GM06990 (cell line): Measurements from ENCODE around the gene RSPH9.

ENCODE experiments used
- DNase-seq: peaks from one replicate; pipeline ENCODE4 v3.0.0-alpha.2; 2011; ENCODE audit not compliant: insufficient read length; ENCODE audit errors: extremely low read depth
- H3K27me3 ChIP-seq: replicated peaks from 2 replicates; pipeline ENCODE4 v1.6.0; 2011; ENCODE audit warnings: low read length; ENCODE audit not compliant: control insufficient read depth, insufficient read depth
- H3K36me3 ChIP-seq: 2 replicates; pipeline ENCODE4 v1.5.1; 2011; ENCODE audit warnings: low read length; ENCODE audit not compliant: control insufficient read depth, insufficient read depth
- H3K4me3 ChIP-seq: replicated peaks from 2 replicates; pipeline ENCODE4 v1.5.1; 2011; ENCODE audit warnings: low read depth, mild to moderate bottlenecking, control low read depth, low read length
- TF ChIP-seq, protein P1 (sequence below): IDR thresholded peaks from 2 replicates; pipeline ENCODE4 v1.5.1; 2011; ENCODE audit warnings: low read length, control low read depth, mild to moderate bottlenecking, inconsistent platforms; ENCODE audit not compliant: insufficient read depth, poor library complexity, severe bottlenecking

Gene RSPH9

DNA sequence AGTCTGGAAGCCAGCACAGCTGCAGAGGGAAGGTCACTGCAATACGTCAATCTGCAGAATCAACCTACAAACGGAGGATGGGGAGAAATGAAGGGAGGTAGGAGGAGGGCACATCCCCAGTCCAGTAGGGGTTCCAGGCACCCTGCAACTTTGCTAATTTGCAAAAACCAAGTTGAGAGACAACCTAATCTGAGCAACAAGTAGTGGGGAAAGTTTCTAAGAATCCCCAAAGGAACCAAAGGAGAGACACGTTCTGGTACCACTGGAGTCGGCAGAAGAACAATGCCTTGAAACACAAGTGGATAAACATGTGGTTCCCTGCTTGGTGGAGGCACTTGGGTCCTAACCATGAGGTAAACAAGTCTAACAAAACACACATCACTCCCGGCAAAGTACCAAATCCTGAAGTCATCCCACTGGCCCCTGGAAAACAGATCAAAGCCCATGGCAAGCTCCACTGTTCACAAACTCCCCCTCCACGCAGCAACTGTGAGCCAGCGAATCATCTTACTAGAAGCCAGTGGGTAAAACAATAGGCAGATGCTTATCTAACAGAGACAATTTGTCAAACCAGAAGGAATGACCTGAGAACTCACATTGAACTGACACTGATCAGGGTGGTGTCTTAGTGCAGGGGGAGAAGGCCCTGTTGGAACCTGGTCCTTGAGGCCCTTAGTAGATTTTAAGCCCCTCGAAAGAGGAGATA lies 38.0 kb downstream of the RSPH9 start:
- Histone ChIP-seq H3K4me3 (no peak overlapping the region), H3K27me3 (no peaks in the 10 kb centered on the region), H3K36me3 (peaks cover 24% of the 10 kb centered on the region)
- no peak for DNase-seq
- TF ChIP-seq, protein P1, sequence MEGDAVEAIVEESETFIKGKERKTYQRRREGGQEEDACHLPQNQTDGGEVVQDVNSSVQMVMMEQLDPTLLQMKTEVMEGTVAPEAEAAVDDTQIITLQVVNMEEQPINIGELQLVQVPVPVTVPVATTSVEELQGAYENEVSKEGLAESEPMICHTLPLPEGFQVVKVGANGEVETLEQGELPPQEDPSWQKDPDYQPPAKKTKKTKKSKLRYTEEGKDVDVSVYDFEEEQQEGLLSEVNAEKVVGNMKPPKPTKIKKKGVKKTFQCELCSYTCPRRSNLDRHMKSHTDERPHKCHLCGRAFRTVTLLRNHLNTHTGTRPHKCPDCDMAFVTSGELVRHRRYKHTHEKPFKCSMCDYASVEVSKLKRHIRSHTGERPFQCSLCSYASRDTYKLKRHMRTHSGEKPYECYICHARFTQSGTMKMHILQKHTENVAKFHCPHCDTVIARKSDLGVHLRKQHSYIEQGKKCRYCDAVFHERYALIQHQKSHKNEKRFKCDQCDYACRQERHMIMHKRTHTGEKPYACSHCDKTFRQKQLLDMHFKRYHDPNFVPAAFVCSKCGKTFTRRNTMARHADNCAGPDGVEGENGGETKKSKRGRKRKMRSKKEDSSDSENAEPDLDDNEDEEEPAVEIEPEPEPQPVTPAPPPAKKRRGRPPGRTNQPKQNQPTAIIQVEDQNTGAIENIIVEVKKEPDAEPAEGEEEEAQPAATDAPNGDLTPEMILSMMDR: no peak

DNA sequence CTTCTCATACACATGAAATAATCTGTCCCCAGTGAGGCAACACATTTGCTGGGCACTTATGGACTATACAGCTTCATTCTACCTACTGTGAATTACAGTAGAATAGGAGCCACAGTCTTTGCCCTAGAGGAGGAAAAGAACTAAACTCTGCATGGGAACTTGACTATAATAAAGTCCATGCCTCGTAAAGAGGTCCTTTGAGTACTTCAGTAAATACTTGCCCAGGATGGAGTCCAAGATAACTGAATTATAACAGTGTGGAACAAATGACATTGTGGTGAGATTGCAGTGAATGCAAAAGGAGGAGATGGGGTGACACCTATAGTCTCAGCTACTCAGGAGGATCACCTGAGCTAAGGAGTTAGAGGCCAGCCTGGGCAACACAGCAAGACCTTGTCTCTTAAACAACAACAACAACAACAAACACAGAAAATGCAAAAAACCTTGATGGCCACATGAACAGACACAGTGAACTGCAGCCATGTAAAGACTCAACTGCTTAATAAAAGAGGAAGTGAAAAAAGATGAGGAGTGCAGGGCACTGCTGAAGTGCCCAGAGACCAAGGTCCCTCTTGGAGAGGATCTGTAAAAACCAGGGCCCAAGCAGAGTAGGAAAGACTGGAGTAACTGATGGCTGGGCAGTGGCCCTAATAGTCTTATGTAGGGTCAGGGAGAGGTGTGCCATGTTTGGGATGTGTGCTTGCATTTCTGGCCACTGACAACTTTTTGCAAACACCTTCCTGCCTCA lies 39.0 kb downstream of the RSPH9 start:
- Histone ChIP-seq H3K27me3 (no peaks in the 10 kb centered on the region), H3K4me3 (no peak overlapping the region), H3K36me3 (peaks cover 17% of the 10 kb centered on the region)
- DNase-seq: no peak
- TF ChIP-seq, protein P1: no peak

DNA sequence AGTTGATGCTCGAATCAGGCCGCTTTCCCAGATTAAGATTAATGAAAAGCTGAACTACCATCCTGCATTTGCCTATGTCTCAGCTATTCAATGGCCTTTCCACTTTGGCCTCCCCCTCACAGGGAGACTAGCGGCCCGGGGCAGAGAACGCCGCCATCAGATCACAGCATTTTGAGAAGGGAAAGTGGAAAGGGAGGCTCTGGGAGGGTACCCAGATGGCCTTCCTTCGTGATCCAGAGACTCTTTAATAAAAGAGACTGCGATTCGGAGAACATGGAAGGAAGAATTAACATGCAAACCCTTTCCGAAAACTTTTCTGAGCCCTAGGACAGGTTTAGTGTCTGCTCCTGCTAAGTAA lies 42.2 kb downstream of the RSPH9 start:
- DNase-seq: no peak
- TF ChIP-seq, protein P1: no peak
- H3K4me3 ChIP-seq: peak overlapping the region; percentile 98
- peaks cover 6% of the 10 kb centered on the region for H3K36me3 ChIP-seq
- H3K27me3 ChIP-seq: no peaks in the 10 kb centered on the region

- TF ChIP-seq, protein P1: no peak
- DNase-seq: peak; percentile 85
- no peaks in the 10 kb centered on the region for H3K27me3 ChIP-seq
- peaks cover 2% of the 10 kb centered on the region for H3K36me3 ChIP-seq
- H3K4me3 ChIP-seq: peak within 1 kb of the TSS; percentile 98
These were observed 42.9 kb downstream of the RSPH9 start, which contains the start of gene MRPS18A for GRCh38 chr6:43687437-43688347. MRPS18A (minus strand) TSS chr6:43687791; CDS start chr6:43687779, 12 bp downstream.

DNA sequence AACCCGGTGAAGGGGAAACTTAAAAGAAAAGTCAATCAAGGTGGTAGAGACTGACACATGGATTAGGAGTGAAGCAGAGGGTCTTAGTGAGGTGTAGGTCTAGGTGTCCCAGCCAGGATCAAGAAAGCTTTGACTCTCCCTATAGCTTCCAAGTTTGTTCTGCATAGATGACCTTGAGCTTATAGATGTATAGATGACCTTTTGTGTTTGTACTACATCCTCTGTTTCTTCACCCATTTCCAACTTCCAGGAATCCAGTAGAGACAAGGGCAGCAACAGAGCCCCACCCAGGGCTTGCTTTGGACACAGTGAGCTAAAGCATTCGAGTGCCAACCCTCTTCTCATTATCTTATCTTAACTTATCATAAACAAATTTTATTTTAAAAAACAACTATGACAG lies 44.6 kb downstream of the RSPH9 start:
- H3K4me3 ChIP-seq: no peak overlapping the region
- no peaks in the 10 kb centered on the region for H3K27me3 ChIP-seq
- no peaks in the 10 kb centered on the region; the same call in 1 of the 2 replicates for H3K36me3 ChIP-seq
- DNase-seq: no peak
- TF ChIP-seq, protein P1: no peak
